ENCODE data around the gene NDP.

The NDP gene

DNA sequence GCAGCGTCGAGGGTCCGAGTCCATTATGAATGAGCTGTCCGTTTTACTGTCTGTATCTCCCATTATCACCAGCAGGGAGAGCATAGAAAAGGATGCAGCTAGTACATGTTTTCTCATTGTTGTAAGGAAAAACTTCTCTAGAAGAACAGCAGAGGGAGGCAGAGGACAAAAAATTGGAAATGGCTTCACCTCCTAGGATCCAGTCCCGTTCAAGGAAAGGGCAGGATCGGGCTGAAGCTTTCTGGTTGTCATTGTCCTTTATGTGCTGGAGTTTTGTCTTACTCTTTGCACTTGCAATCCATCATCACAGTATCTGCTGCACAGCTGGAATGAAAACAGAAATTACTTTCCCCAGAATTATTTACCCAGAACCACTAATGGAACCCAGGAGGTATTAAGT is 14.7 kb downstream of the NDP start:
- no peaks in the 10 kb centered on the region for H3K9me3 ChIP-seq (ENCODE audit: control insufficient read depth, low read length)
- H3K79me2 ChIP-seq, result no peaks in the 10 kb centered on the region
- H3K4me3 ChIP-seq (ENCODE audit: low read depth, low read length), result no peak overlapping the region
- H3K4me1 ChIP-seq, result no peaks in the 10 kb centered on the region
- H3K36me3 ChIP-seq (ENCODE audit: control insufficient read depth, insufficient read depth, low read length), result no peaks in the 10 kb centered on the region
- H3K27me3 ChIP-seq (ENCODE audit: control insufficient read depth, insufficient read depth, low read length), result no peaks in the 10 kb centered on the region
- TF ChIP-seq, protein P1, sequence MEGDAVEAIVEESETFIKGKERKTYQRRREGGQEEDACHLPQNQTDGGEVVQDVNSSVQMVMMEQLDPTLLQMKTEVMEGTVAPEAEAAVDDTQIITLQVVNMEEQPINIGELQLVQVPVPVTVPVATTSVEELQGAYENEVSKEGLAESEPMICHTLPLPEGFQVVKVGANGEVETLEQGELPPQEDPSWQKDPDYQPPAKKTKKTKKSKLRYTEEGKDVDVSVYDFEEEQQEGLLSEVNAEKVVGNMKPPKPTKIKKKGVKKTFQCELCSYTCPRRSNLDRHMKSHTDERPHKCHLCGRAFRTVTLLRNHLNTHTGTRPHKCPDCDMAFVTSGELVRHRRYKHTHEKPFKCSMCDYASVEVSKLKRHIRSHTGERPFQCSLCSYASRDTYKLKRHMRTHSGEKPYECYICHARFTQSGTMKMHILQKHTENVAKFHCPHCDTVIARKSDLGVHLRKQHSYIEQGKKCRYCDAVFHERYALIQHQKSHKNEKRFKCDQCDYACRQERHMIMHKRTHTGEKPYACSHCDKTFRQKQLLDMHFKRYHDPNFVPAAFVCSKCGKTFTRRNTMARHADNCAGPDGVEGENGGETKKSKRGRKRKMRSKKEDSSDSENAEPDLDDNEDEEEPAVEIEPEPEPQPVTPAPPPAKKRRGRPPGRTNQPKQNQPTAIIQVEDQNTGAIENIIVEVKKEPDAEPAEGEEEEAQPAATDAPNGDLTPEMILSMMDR (IDR thresholded peaks at IDR 0.05), result peak; percentile 69
- H3K27ac ChIP-seq, result no peak overlapping the region
- no peak overlapping the region for H3K4me2 ChIP-seq (ENCODE audit: low read length)
- no peak overlapping the region for H2AFZ ChIP-seq
- no peak overlapping the region for H3K9ac ChIP-seq

GRCh38 chrX:43956034-43956433 is 17.2 kb downstream of the NDP start:
- no peak overlapping the region for H3K4me3 ChIP-seq (ENCODE audit: low read depth, low read length)
- H3K4me2 ChIP-seq (ENCODE audit: low read length), result no peak overlapping the region
- H3K4me1 ChIP-seq, result no peaks in the 10 kb centered on the region
- no peaks in the 10 kb centered on the region for H3K27me3 ChIP-seq (ENCODE audit: control insufficient read depth, insufficient read depth, low read length)
- no peak overlapping the region for H3K9ac ChIP-seq
- no peaks in the 10 kb centered on the region for H3K9me3 ChIP-seq (ENCODE audit: control insufficient read depth, low read length)
- H2AFZ ChIP-seq, result no peak overlapping the region
- H3K27ac ChIP-seq, result no peak overlapping the region
- H3K36me3 ChIP-seq (ENCODE audit: control insufficient read depth, insufficient read depth, low read length), result no peaks in the 10 kb centered on the region
- no peaks in the 10 kb centered on the region for H3K79me2 ChIP-seq
- TF ChIP-seq, protein P1 (IDR thresholded peaks at IDR 0.05), result no peak

DNA sequence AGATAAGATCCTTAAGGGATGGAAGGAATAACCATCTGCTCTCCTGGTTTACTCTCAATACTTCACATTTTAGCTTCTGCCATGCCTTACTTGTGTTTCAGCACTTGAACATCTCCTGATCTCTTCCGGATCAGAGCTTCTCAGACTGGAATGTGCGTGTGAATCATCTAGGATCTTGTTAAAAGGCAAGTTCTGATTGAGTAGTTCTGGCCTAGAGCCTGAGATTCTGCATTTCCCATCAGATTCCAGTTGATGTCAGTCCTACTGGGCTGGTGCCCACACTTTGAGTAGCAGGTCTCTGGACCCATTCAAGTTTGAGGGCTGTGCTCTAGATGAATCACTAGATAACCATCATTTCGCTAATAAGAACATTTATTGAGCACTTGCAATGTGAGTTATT is 20.0 kb downstream of the NDP start:
- H3K9me3 ChIP-seq (ENCODE audit: control insufficient read depth, low read length), result no peaks in the 10 kb centered on the region
- no peak overlapping the region for H3K4me3 ChIP-seq (ENCODE audit: low read depth, low read length)
- H3K4me1 ChIP-seq, result peaks cover 3% of the 10 kb centered on the region
- no peaks in the 10 kb centered on the region for H3K36me3 ChIP-seq (ENCODE audit: control insufficient read depth, insufficient read depth, low read length)
- no peak overlapping the region for H3K9ac ChIP-seq
- no peak overlapping the region for H3K4me2 ChIP-seq (ENCODE audit: low read length)
- H3K79me2 ChIP-seq, result no peaks in the 10 kb centered on the region
- no peak overlapping the region for H2AFZ ChIP-seq
- H3K27me3 ChIP-seq (ENCODE audit: control insufficient read depth, insufficient read depth, low read length), result no peaks in the 10 kb centered on the region
- TF ChIP-seq, protein P1 (IDR thresholded peaks at IDR 0.05), result no peak
- no peak overlapping the region for H3K27ac ChIP-seq

GRCh38 chrX:43949669-43950068 is 23.5 kb downstream of the NDP start:
- Histone ChIP-seq H3K79me2 (no peaks in the 10 kb centered on the region), H3K9ac (no peak overlapping the region), H3K36me3 (ENCODE audit: control insufficient read depth, insufficient read depth, low read length) (no peaks in the 10 kb centered on the region), H3K4me1 (peaks cover 3% of the 10 kb centered on the region), H2AFZ (no peak overlapping the region), H3K4me2 (ENCODE audit: low read length) (no peak overlapping the region), H3K9me3 (ENCODE audit: control insufficient read depth, low read length) (no peaks in the 10 kb centered on the region), H3K27ac (no peak overlapping the region), H3K27me3 (ENCODE audit: control insufficient read depth, insufficient read depth, low read length) (no peaks in the 10 kb centered on the region), H3K4me3 (ENCODE audit: low read depth, low read length) (no peak overlapping the region)
- TF ChIP-seq, protein P1 (IDR thresholded peaks at IDR 0.05), result peak; percentile 35

- TF ChIP-seq, protein P1 (IDR thresholded peaks at IDR 0.05), result no peak
- Histone ChIP-seq H3K27ac (no peak overlapping the region), H3K9me3 (ENCODE audit: control insufficient read depth, low read length) (no peaks in the 10 kb centered on the region), H3K27me3 (ENCODE audit: control insufficient read depth, insufficient read depth, low read length) (no peaks in the 10 kb centered on the region), H3K4me2 (ENCODE audit: low read length) (no peak overlapping the region), H3K79me2 (no peaks in the 10 kb centered on the region), H2AFZ (no peak overlapping the region), H3K9ac (no peak overlapping the region), H3K36me3 (ENCODE audit: control insufficient read depth, insufficient read depth, low read length) (no peaks in the 10 kb centered on the region), H3K4me3 (ENCODE audit: low read depth, low read length) (no peak overlapping the region), H3K4me1 (no peaks in the 10 kb centered on the region)
These were observed 32.2 kb downstream of the NDP start for GRCh38 chrX:43940816-43941474.
